GM19438 (cell line): Measurements from ENCODE around the gene BFSP1.

Source experiments
- ATAC-seq: cut with Tn5 transposase; IDR thresholded peaks from one replicate; pipeline ENCODE4 v1.9.1; 2021; ENCODE audit warnings: low read depth; ENCODE audit not compliant: unreplicated experiment

Gene BFSP1

GRCh38 chr20:17500826-17501225, 30.4 kb downstream of the BFSP1 start:
- no peak for ATAC-seq

GRCh38 chr20:17500271-17500670, 30.9 kb downstream of the BFSP1 start:
- no peak for ATAC-seq

DNA sequence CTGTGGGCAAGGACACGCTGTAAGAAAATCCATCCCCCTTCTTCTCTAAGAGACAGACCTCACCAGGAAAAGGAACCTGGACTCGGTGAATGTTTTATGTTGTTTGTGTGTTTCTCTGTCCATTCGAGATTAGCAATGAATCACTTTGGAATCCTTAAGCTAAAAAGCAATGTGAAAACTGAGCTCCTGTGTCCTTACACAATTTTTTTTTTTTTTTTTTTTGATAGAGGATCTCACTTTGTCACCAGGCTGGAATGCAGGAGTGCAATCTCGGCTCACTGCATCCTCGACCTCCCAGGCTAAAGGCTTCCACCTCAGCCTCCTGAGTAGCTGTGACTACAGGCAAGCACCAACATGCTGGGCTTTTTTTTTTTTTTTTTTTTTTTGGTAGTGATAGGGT, 32.1 kb downstream of the BFSP1 start:
- no peak for ATAC-seq

GRCh38 chr20:17498641-17499040, 32.5 kb downstream of the BFSP1 start:
- no peak for ATAC-seq

DNA sequence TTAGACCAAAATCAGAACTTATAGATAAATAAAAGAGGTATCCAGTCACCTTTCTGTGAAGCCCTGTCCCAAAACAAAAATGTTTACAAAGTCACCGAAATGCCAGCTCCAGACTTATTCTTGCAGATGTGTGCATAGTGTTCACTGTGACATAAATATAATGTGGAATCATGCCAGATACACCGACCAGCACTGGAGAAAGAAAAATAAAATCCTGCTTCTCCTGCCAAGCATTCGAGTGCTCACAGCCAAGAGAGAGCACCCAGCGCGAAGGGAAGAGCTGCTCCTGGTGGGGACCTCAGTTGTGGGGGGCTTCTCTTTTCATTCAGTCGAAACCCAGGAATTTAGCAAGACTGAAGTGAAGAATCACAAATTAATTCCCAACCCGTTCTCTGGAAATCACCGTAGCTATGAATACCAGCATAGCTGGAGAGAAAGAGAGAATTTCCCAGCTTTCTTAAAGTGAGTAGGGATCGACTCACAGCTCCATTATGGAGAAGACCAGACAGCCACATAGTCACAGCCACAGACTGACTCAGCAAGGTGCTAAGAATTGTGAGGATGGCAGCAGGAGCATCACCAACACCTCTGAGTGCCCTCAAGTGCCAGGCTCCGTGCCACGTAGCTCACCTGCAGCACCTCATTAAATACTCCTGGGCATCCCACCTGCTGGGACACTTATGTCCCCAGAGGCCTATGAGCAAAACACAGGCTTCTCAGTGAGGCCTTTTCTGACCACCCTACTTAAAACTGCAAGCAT, 33.2 kb downstream of the BFSP1 start:
- no peak for ATAC-seq

- ATAC-seq: no peak
Measured at GRCh38 chr20:17495826-17496225, 35.4 kb downstream of the BFSP1 start.

DNA sequence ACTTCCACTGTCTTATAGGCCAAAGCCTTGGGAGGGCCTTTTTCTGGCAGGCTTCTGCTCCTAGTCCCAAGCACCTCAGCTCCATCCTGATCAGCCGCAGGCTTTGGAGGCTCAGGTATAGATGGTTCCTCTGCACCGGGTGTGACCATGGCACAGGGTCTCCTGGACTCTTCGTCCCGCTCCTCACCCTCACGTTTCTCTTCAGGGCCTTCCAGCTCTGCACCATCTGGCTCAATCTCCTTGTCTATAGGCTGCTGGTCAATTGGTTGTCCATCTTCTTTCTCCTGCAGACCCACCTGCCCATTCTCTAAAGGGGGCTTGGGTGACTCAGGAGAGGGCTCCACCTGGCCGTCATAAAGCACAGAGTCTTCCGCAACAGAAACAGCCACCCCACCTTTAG, 37.0 kb downstream of the BFSP1 start:
- no peak for ATAC-seq

- ATAC-seq: no peak
Measured at GRCh38 chr20:17493173-17493572, 38.0 kb downstream of the BFSP1 start.

DNA sequence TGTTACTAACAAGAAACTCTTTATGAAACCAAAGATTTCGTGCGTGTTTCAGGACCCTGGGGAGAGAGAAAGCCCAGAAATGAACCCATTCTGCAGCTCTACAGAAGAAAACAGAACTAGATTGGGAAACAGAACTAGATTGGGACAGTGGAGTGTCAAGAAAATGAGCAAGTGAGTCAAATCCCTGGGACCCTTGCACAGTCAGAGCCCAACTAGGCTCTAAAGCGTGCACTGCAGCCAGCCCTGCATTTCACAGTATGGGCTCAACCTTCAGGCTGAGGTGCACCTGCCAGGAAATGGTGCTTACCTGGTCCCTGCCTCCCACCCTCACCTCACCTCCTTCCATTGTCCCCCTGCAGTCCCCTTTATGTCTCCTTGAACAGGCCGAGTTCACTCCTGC, 39.7 kb downstream of the BFSP1 start:
- no peak for ATAC-seq

GRCh38 chr20:17491041-17491440, 40.1 kb downstream of the BFSP1 start:
- ATAC-seq: no peak

GRCh38 chr20:17490501-17490900, 40.7 kb downstream of the BFSP1 start:
- ATAC-seq: no peak

GRCh38 chr20:17488916-17489600, 42.1 kb downstream of the BFSP1 start:
- no peak for ATAC-seq

- ATAC-seq: no peak
Measured at GRCh38 chr20:17485017-17485416, 46.2 kb downstream of the BFSP1 start.

GRCh38 chr20:17482536-17482935, 48.6 kb downstream of the BFSP1 start:
- ATAC-seq: no peak

DNA sequence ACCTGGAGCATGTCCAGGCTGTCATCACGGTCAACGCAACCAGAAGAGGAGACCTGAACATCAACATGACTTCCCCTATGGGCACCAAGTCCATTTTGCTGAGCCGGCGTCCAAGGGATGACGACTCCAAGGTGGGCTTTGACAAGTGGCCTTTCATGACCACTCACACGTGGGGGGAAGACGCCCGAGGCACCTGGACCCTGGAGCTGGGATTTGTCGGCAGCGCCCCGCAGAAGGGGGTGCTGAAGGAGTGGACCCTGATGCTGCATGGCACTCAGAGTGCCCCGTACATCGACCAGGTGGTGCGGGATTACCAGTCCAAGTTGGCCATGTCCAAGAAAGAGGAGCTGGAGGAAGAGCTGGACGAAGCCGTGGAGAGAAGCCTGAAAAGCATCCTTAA, 49.5 kb downstream of the BFSP1 start:
- ATAC-seq: no peak

GRCh38 chr20:17480696-17481095, 50.5 kb downstream of the BFSP1 start:
- ATAC-seq: no peak

DNA sequence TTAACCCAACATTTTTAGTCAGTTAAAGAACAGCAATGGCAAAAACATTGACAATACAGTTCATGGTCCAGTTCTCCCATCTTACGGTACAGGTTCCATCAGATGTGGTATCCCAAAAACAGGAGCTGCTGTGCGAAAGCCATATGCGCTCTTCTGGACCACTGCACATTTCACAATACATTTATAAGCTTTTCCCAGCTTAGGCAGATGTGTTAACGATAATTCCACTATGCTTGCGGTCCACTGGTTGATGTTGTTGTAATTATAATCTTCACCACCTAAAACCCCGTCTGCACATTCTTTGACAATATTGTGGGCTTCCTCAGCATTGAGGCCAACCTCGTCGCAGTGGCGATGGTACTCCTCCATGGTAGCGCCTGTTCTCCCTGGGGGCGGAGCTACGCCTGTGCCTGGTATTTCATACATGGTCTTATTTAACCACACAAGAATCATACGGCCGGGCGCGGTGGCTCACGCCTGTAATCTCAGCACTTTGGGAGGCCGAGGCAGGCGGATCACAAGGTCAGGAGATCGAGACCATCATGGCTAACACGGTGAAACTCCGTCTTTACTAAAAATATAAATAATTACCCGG, 52.0 kb downstream of the BFSP1 start:
- ATAC-seq: no peak

DNA sequence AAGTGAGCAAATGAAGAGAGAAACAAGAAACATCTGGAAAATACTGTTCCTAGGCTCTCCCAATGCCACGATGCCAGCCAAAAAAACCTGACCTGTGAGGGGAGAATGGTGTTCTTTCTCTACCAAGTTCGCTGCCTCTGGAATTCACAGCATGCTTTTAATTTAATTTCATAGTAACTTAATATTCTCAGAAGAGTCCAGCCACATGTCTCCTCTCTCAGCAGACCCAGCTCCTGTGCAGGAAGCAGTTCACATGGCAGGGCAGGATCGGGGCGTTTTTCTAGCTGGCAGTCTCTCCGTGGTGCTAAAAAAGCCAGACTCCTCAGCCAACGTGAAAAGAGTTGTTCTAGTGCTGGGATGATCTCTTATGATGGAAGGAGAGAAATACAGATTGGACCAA, 57.5 kb downstream of the BFSP1 start:
- no peak for ATAC-seq

- ATAC-seq: no peak
Measured at GRCh38 chr20:17471606-17472187, 59.5 kb downstream of the BFSP1 start.

DNA sequence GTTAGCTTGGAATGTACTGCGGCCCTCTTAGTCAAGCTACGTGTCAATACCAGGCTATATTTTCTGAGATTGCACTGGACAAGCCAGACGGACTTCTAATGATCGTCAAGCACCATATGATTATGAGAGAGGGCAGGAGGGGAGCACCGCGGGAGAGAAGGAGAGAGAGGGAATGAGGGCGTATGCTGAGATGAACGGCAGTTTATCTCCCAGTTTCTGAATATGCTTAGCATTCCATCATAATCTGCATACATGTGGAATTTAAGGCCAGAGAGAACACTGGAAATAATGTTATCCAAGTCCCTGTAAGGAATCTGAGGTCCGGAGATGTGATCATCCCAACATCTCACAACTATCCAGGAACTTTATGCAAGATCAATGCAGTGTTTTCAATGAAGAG, 60.2 kb downstream of the BFSP1 start:
- no peak for ATAC-seq

- no peak for ATAC-seq
Measured at GRCh38 chr20:17470521-17470920, 60.7 kb downstream of the BFSP1 start.
